ENCODE data around the gene RBPJ.

RBPJ gene

GRCh38 chr4:26320538-26321372 lies at the start of gene RBPJ:
Gene RBPJ, plus strand, starts transcription at chr4:26321014. Its CDS starts 15 bp downstream, at chr4:26321029.
- DNase-seq = peak; percentile 96 to 97

GRCh38 chr4:26271703-26272102 lies 49.1 kb upstream of the RBPJ start:
- DNase-seq = no peak

GRCh38 chr4:26272654-26273615 lies 47.9 kb upstream of the RBPJ start:
- peak; percentile 86 for DNase-seq

- DNase-seq = peak; percentile 92 to 96
Measured at GRCh38 chr4:26273616-26273980, 47.2 kb upstream of the RBPJ start.

- DNase-seq = peak in 1 of 2 experiments; percentile 25
Measured at GRCh38 chr4:26275281-26275680, 45.5 kb upstream of the RBPJ start.

GRCh38 chr4:26279446-26279845 lies 41.4 kb upstream of the RBPJ start:
- no peak for DNase-seq

- DNase-seq = no peak
Measured at GRCh38 chr4:26281881-26282280, 38.9 kb upstream of the RBPJ start.

- DNase-seq = no peak
Measured at GRCh38 chr4:26284536-26284935, 36.3 kb upstream of the RBPJ start.

- DNase-seq = no peak
Measured at GRCh38 chr4:26285272-26285671, 35.5 kb upstream of the RBPJ start.

GRCh38 chr4:26287756-26288155 lies 33.1 kb upstream of the RBPJ start:
- DNase-seq = no peak

- peak; percentile 90 to 95 for DNase-seq
Measured at GRCh38 chr4:26288355-26288909, 32.4 kb upstream of the RBPJ start.

GRCh38 chr4:26289401-26289800 lies 31.4 kb upstream of the RBPJ start:
- no peak for DNase-seq

- no peak for DNase-seq
Measured at GRCh38 chr4:26290321-26290720, 30.5 kb upstream of the RBPJ start.

- no peak for DNase-seq
Measured at GRCh38 chr4:26294904-26295303, 25.9 kb upstream of the RBPJ start.

- no peak for DNase-seq
Measured at GRCh38 chr4:26296021-26296420, 24.8 kb upstream of the RBPJ start.

GRCh38 chr4:26296514-26296913 lies 24.3 kb upstream of the RBPJ start:
- DNase-seq = no peak

GRCh38 chr4:26297219-26297618 lies 23.6 kb upstream of the RBPJ start:
- DNase-seq = no peak

GRCh38 chr4:26298198-26298947 lies 22.4 kb upstream of the RBPJ start:
- no peak for DNase-seq

- DNase-seq = no peak
Measured at GRCh38 chr4:26299254-26299882, 21.4 kb upstream of the RBPJ start.

GRCh38 chr4:26300314-26301307 lies 20.2 kb upstream of the RBPJ start:
- no peak for DNase-seq
